SHP77 treated with DMSO at 0.1 percent for 48 hours (cell line): ENCODE measurements around the gene CMIP.
A peak's percentile ranks its signal among the peaks of the same experiment; 100 is the strongest.
"Not testable (repeated sequence)": the region's sequence is repeated elsewhere in the genome, so short reads cannot be mapped to it uniquely, and the experiment has no call there.

Experiments
- DNase-seq: peaks from one replicate; lab custom pipeline; 2025; lab: John Stamatoyannopoulos, UW

CMIP gene

DNA sequence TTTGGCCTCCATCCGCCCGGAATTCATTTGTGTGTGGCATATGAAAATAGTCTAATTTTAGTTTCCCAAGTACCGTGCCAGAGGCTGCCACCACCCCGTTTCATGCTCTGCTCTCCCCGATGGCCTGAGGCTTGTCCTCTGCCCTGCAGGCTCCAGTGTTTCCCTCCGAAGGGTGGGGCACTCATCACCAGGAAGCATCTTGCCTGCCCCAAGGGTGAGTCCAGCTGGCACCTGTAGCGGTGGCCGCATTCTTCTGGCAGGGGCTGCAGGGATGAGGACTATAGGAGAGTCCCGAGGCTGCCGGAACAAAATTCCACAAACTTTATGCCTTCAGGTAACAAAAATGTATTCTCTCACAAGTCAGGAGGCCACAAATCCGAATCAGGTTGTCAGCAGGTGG lies 23.1 kb upstream of the CMIP start:
- DNase-seq, result no peak

DNA sequence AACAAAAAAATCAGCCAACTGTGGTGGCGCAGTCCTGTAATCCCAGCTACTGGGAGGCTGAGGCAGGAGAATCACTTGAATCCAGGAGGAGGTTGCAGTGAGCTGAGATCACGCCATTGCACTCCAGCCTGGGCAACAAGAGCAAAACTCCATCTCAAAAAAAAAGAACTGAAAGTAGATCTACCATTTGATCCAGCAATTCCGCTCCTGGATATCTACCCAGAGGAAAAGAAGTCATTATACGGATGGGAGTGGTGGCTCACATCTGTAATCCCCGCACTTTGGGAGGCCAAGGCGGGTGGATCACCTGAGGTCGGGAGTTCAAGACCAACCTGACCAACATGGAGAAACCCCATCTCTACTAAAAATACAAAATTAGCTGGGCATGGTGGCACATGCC lies 22.5 kb upstream of the CMIP start:
- not testable (repeated sequence) for DNase-seq

GRCh38 chr16:81424771-81425170 lies 19.8 kb upstream of the CMIP start:
- DNase-seq, result no peak

DNA sequence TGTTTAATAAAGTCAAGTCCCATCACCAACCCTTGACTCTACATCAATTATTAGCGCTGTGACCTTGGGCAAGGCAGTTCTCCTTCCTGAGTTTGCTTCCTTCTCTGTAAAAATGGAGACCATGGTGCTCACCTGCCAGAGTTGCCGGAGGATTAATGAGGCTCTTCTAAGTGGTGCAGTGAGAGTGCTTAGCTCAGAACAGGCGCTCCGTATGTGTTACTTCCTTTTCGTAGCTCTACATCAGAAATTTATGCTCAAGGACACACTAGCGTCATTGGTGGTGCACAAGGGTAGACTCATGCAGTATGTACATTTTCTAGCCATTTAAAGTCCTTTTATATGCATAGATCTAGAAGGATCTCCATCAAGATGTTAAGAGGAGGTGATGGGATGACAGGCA lies 17.4 kb upstream of the CMIP start:
- DNase-seq, result no peak

- DNase-seq, result no peak
These were observed 15.5 kb upstream of the CMIP start for GRCh38 chr16:81429045-81429521.

GRCh38 chr16:81431554-81432353 lies 12.9 kb upstream of the CMIP start:
- no peak for DNase-seq

DNA sequence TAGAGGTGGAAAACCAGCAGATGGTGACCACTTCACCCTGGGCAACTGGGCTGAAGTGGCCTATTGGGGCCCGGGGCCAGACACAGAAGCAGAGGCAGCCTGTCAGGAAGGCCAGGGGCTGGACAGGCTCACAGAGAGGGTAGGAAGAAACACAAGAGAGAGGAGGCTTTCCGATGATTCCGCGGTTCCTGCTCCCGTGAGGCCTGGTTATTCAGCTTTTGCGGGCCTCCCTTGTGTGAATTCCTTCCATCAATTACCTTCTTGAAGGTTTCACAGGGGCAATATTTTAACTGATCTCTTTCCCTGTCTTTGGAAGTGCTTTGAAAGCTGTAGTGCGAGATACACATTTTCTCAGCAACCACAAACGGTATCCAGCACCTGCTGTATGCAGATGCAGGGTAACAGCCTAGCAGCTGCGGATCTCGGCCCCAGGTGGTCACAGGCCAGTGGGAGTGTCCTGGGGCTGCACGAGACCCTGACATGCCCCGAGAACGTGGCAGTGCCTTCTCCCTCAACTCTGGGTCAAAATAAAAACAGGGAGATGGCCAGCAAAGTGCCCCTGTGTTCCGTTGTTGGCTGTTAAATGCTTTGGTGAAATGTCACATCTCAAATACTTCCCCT lies 11.6 kb upstream of the CMIP start:
- peak; percentile 83 for DNase-seq

- no peak for DNase-seq
These were observed 9.5 kb upstream of the CMIP start for GRCh38 chr16:81435103-81435502.

DNA sequence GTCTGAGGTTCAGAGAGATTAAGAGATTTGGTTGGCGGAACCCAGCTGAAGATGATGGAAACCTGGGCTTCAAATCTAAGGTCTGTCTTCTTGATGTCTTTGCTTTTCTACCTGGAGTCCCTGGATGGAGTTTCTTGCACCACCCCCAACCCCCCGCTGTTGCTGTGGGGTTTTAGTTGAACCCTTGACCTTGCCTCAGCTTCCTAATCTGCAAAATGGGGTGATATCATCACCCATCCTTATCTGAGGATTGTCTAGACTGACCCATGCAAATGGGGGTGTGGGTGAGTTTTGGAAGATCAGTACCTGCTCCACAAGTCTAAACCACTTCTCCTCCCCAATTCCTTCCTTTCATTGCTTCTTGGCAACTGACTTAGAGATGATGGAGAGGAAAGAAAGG lies 9.0 kb upstream of the CMIP start:
- no peak for DNase-seq

DNA sequence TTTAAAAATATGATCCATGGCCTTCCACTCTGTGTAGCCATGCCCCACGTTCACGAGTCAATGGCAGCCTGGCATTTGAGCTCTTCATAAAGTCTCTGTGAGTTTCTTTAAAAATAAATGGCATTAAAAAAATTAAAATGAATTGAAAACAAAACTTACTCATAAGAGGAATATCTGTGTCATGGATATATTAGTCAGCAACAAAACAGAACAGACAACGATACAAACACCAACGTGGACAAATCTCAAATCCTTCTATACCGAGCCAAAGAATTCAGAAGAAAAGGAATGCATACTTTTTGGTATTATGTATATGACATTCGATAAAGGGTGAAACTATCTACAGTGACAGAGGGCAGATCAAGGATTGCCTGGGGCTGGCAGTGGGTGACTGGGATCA lies 8.2 kb upstream of the CMIP start:
- DNase-seq, result no peak

- no peak for DNase-seq
These were observed 6.7 kb upstream of the CMIP start for GRCh38 chr16:81437865-81438264.

DNA sequence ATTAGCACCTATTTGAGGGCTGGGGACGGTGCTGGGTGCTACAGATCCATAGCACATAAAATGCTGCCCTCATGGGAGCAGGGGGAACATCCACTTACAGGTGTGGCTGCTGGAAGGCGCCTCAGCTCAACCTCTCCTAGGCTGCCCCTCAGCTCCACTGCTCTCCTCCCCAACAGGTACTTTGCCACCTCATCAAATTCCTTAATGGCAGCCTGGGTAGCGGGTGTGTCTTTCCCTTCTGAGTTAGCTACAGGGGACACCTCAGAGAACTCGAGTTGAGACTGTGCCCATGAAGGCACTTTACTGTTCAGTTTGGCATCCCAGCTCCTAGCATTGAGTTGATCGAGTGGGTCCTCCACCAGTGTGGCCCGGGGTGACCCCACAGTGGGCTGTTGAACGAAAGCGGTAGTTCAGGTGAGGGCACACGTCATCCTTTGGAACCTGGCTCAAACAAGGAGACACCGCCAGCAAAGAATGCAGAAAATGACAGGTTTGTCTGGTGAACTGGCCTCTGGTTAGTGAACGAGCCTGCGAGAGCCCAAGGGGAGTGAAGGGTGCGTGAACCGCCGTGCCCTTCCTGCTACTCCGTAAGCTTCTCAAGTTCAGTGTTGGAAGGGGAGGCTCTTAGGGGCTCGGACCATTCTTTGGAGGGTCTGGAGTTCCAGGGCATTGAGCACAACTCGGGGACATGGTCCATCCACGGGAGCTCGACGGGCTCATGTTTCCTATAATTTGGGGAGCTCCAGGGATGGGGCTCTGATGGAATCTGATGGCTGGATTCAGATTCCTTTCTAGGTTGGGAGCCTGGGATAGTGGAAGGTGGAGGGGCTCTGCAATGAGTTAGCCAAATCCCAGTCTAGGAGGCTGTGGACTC lies 3.5 kb upstream of the CMIP start:
- DNase-seq, result no peak

- no peak for DNase-seq
These were observed 2.2 kb upstream of the CMIP start for GRCh38 chr16:81442220-81442915.

- no peak for DNase-seq
These were observed 1.5 kb upstream of the CMIP start for GRCh38 chr16:81442916-81443687.

DNA sequence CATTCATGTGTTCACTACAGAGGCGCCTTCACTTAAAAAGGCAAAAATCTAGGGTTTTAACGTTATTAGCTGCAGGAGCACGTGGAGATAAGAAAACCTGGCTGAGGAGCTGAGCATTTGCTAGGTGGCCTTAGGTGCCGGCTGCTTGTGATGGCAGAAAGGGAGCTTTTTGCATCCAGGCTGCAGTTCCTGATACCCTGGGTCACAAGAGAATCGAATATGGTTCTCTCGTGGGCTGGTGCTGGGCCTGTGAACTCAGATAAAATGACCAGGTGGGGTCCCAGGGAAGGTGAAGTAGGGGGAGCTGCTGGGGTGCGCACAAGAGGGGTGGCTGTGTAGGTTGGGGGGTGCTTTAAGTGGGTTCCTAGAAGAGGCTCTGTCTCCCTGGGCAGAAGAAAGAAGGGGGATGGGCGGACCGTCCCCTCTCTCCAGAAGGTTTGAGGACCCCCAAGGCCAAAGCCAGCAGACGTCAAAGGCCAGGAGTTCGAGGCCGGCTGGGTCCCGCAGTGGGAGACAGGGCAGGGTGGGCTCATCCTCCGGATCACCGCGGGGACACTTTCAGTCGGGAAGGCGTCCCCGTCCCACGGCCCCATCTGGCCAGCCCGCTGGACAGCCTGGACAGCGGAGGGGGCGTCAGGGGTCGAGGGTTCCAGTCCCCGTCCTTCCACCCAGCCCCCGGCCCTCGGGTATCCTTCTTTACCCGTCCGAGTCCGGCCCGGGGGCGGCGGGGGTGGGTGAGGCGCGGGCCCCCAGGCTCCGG lies 740 bp upstream of the CMIP start:
- DNase-seq, result no peak

- DNase-seq, result no peak
These were observed 744 bp downstream of the CMIP start for GRCh38 chr16:81445143-81445961.

GRCh38 chr16:81445966-81446906 lies 1.6 kb downstream of the CMIP start:
- DNase-seq, result no peak

GRCh38 chr16:81446907-81447268 lies 2.3 kb downstream of the CMIP start:
- DNase-seq, result no peak
